ENCODE measurements around the gene CATSPER3. TPM values are rescaled to one million over a fixed set of nuclear protein-coding genes. Genes with fewer than 3 reads are reported as not detected.

The CATSPER3 gene
- total RNA-seq, 1 experiment from 2014 or later = 0.50 TPM

- no peak overlapping the region for H2BK12ac ChIP-seq (ENCODE audit: insufficient read length, low read depth, low read length)
- H3K79me2 ChIP-seq (ENCODE audit: insufficient read depth, low read length) = no peaks in the 10 kb centered on the region
- no peak overlapping the region for H3K18ac ChIP-seq (ENCODE audit: insufficient read length, low read depth, low read length)
- H2AK5ac ChIP-seq (ENCODE audit: insufficient read length, low read length) = no peak overlapping the region
- H4K8ac ChIP-seq (replicated peaks; ENCODE audit: insufficient read length, low read depth, low read length) = no peak overlapping the region
- no peak overlapping the region for H4K91ac ChIP-seq (ENCODE audit: insufficient read length, low read depth, low read length)
- H3K27ac ChIP-seq (ENCODE audit: insufficient read length, low read depth, low read length) = no peak overlapping the region
- H2BK120ac ChIP-seq (ENCODE audit: low read depth, low read length, poor library complexity, severe bottlenecking) = no peak overlapping the region
- no CpG with 5 or more reads among the region's 4 CpGs for WGBS (ENCODE audit: extremely low coverage, insufficient read length, low lambda C conversion rate)
- H2BK5ac ChIP-seq (ENCODE audit: insufficient read length, low read length) = no peak overlapping the region
- no peaks in the 10 kb centered on the region for H3K4me1 ChIP-seq (ENCODE audit: insufficient read depth, low read length)
- no peak for TF ChIP-seq CTCF (conservative IDR thresholded peaks at IDR 0.05)
- H2BK15ac ChIP-seq (ENCODE audit: low read depth, low read length) = no peak overlapping the region
- no peak for DNase-seq
- H3K27me3 Mint-ChIP-seq (ENCODE audit: low read depth) = peaks cover 80% of the 10 kb centered on the region
- no peak overlapping the region for H3T11ph ChIP-seq (ENCODE audit: low read length)
- H3K4ac ChIP-seq (ENCODE audit: low read depth, low read length) = no peak overlapping the region
- no peaks in the 10 kb centered on the region for H3K27me3 ChIP-seq (ENCODE audit: insufficient read depth, low read length)
- H3K9me3 Mint-ChIP-seq = no peaks in the 10 kb centered on the region
- H3K9ac ChIP-seq (ENCODE audit: extremely low read depth, insufficient read length, low read length) = no peak overlapping the region
- no peak overlapping the region for H3K4me2 ChIP-seq (ENCODE audit: insufficient read depth, insufficient read length, low read length)
- H3K9me3 ChIP-seq (ENCODE audit: control insufficient read depth, low read depth, low read length) = no peaks in the 10 kb centered on the region
- H4K5ac ChIP-seq (ENCODE audit: insufficient read length, low read depth, low read length) = no peak overlapping the region
- H3K4me3 Mint-ChIP-seq = no peak overlapping the region
- no peak overlapping the region for H3K14ac ChIP-seq (ENCODE audit: insufficient read depth, low read length)
- H4K20me1 ChIP-seq (ENCODE audit: control insufficient read depth, insufficient read depth, insufficient read length) = no peaks in the 10 kb centered on the region
- no peak overlapping the region for H3K27ac Mint-ChIP-seq
- H3K23ac ChIP-seq (ENCODE audit: insufficient read length, low read depth, low read length) = no peak overlapping the region
- no peak overlapping the region for H3K56ac ChIP-seq (ENCODE audit: insufficient read length, low read depth, low read length)
- H3K79me1 ChIP-seq (ENCODE audit: insufficient read depth, low read depth, low read length, poor library complexity, severe bottlenecking) = no peaks in the 10 kb centered on the region
- H2BK20ac ChIP-seq (ENCODE audit: low read depth, low read length, poor library complexity, severe bottlenecking) = no peak overlapping the region
- peaks cover 3% of the 10 kb centered on the region in 2 experiments; a peak in 2 of 4 replicates for H3K4me1 Mint-ChIP-seq
- no peaks in the 10 kb centered on the region for H3K36me3 Mint-ChIP-seq (ENCODE audit: insufficient read depth in 1 of 3, low read depth in 3 of 3)
- no peak overlapping the region for H2AFZ ChIP-seq (ENCODE audit: low read length)
- no peaks in the 10 kb centered on the region for H3K23me2 ChIP-seq (ENCODE audit: insufficient read length, low read depth, low read length, poor library complexity, severe bottlenecking)
Observed at GRCh38 chr5:135018457-135018856, 50.8 kb downstream of the CATSPER3 start.

Data from H9 (cell line).